MM.1S (cell line): Measurements from ENCODE around the gene PLIN4.

ENCODE experiments used
- DNase-seq: peaks from one replicate; pipeline ENCODE4 v3.0.0-alpha.2; 2015
- H2AFZ ChIP-seq: fragments of 300-600 bp; sonication (generic); 2 replicates; pipeline ENCODE4 v1.6.0; 2016; ENCODE audit warnings: antibody characterized with exemption, low read length
- H3F3A ChIP-seq: fragments of 300-600 bp; sonication (generic); 2 replicates; pipeline ENCODE4 v1.6.1; 2016; ENCODE audit warnings: mild to moderate bottlenecking, antibody characterized with exemption, low read length, moderate library complexity, mixed read lengths; ENCODE audit not compliant: insufficient read depth
- H3K27ac ChIP-seq: fragments of 300-600 bp; sonication (generic); 2 replicates; pipeline ENCODE4 v1.5.1; 2016; ENCODE audit warnings: mild to moderate bottlenecking, low read length
- H3K27me3 ChIP-seq: fragments of 300-600 bp; sonication (generic); replicated peaks from 2 replicates; pipeline ENCODE4 v1.6.0; 2016; ENCODE audit warnings: low read length; ENCODE audit not compliant: insufficient read depth
- H3K36me3 ChIP-seq: fragments of 300-600 bp; sonication (generic); replicated peaks from 2 replicates; pipeline ENCODE4 v1.6.1; 2016; ENCODE audit warnings: mild to moderate bottlenecking, low read length, mixed read lengths; ENCODE audit not compliant: insufficient read depth
- H3K4me1 ChIP-seq: fragments of 300-600 bp; sonication (generic); 2 replicates; pipeline ENCODE4 v1.6.1; 2016; ENCODE audit warnings: low read length, mixed read lengths
- H3K4me2 ChIP-seq: fragments of 300-600 bp; sonication (generic); 2 replicates; pipeline ENCODE4 v1.6.0; 2016; ENCODE audit warnings: low read depth, low read length
- H3K4me3 ChIP-seq: fragments of 300-600 bp; sonication (generic); 2 replicates; pipeline ENCODE4 v1.5.1; 2016; ENCODE audit warnings: low read length, mixed read lengths
- H3K79me2 ChIP-seq: fragments of 300-600 bp; sonication (generic); 2 replicates; pipeline ENCODE4 v1.6.1; 2016; ENCODE audit warnings: mixed run types, low read length, mixed read lengths
- H3K9ac ChIP-seq: fragments of 300-600 bp; sonication (generic); 2 replicates; pipeline ENCODE4 v1.6.1; 2016; ENCODE audit warnings: low read length, mixed read lengths
- H3K9me2 ChIP-seq: fragments of 300-600 bp; sonication (generic); replicated peaks from 2 replicates; pipeline ENCODE4 v1.6.1; 2016; ENCODE audit warnings: mild to moderate bottlenecking, low read length, mixed read lengths; ENCODE audit not compliant: insufficient read depth
- H3K9me3 ChIP-seq: fragments of 300-600 bp; sonication (generic); replicated peaks from 2 replicates; pipeline ENCODE4 v1.6.1; 2016; ENCODE audit warnings: mild to moderate bottlenecking, low read length, mixed read lengths; ENCODE audit not compliant: insufficient read depth
- H4K20me1 ChIP-seq: fragments of 300-600 bp; sonication (generic); 2 replicates; pipeline ENCODE4 v1.6.1; 2016; ENCODE audit warnings: mild to moderate bottlenecking, low read length, moderate library complexity, mixed read lengths; ENCODE audit not compliant: insufficient read depth
- EZH2 ChIP-seq: fragments of 300-600 bp; sonication (generic); optimal IDR thresholded peaks from 2 replicates; pipeline ENCODE3; 2017; ENCODE audit warnings: low read depth, mild to moderate bottlenecking, antibody characterized with exemption, low read length, mixed read lengths
- EZH2phosphoT487 ChIP-seq: fragments of 300-600 bp; sonication (generic); IDR thresholded peaks from 2 replicates; pipeline ENCODE4 v1.6.1; 2018; ENCODE audit warnings: antibody characterized with exemption, low read length
- TF ChIP-seq, protein P1 (sequence below): fragments of 300-600 bp; sonication (generic); IDR thresholded peaks from 2 replicates; pipeline ENCODE4 v1.5.1; 2016; ENCODE audit warnings: antibody characterized with exemption, low read length, mixed read lengths

The PLIN4 gene

DNA sequence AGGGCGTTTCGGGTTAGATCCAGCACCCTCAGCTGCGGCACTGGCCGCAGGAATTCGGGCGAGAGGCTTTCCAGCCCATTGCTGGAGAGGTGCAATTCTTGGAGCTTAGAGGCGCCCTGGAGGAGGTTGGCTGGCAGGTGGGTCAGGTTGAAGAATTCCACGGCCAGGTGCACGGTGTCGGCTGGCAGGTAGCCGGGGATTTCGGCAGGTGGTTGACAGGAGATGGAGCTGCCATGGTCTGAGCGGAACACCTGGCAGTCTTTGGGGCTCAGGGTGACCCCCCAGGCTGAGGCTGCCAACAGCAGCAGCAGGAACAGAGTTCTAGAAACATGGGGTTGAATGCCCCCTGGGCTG, 20.3 kb upstream of the PLIN4 start:
- Histone ChIP-seq H4K20me1 (no peaks in the 10 kb centered on the region), H3F3A (no peaks in the 10 kb centered on the region), H3K36me3 (no peaks in the 10 kb centered on the region), H3K9me3 (no peaks in the 10 kb centered on the region), H3K4me2 (no peak overlapping the region), H3K4me3 (no peak overlapping the region), H3K79me2 (no peaks in the 10 kb centered on the region), H3K9ac (no peak overlapping the region), H2AFZ (no peak overlapping the region), H3K27me3 (peaks cover 81% of the 10 kb centered on the region), H3K9me2 (no peaks in the 10 kb centered on the region), H3K4me1 (peaks cover 5% of the 10 kb centered on the region; the same call in 1 of the 2 replicates), H3K27ac (no peak overlapping the region)
- TF ChIP-seq, protein P1, sequence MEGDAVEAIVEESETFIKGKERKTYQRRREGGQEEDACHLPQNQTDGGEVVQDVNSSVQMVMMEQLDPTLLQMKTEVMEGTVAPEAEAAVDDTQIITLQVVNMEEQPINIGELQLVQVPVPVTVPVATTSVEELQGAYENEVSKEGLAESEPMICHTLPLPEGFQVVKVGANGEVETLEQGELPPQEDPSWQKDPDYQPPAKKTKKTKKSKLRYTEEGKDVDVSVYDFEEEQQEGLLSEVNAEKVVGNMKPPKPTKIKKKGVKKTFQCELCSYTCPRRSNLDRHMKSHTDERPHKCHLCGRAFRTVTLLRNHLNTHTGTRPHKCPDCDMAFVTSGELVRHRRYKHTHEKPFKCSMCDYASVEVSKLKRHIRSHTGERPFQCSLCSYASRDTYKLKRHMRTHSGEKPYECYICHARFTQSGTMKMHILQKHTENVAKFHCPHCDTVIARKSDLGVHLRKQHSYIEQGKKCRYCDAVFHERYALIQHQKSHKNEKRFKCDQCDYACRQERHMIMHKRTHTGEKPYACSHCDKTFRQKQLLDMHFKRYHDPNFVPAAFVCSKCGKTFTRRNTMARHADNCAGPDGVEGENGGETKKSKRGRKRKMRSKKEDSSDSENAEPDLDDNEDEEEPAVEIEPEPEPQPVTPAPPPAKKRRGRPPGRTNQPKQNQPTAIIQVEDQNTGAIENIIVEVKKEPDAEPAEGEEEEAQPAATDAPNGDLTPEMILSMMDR = no peak
- TF ChIP-seq EZH2 (no peak), EZH2phosphoT487 (no peak)
- no peak for DNase-seq

DNA sequence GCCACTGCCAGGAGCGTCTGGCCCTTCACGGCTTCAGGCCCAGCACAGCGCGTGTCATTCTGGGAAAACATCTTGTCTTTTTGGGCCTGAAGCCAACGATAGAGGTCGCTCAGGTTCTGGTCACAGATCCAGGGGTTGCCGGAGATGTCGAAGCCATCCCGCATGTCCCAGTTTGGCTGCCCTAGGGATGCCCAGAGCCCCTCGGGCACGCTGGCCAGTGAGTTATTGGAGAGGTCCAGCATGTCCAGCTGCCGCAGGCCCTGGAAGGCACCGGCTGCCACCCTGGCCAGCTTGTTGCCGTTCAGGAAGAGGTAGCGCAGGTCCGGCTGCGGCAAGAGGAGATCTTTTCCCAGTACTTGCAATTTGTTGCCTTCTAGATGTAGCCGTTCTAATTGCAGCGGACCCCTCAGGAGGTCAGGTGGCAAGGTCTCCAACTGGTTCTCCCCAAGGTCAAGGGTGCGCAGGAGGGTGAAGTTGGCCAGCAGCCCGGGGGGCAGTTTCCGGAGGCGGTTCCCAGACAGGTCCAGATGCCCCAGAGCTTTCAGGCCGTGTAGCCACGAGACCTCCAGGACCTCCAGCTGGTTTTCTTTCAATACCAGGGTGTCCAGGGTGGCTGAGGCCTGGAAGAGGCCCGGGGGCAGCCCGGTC, 19.8 kb upstream of the PLIN4 start:
- Histone ChIP-seq H3K27ac (no peak overlapping the region), H2AFZ (no peak overlapping the region), H3K4me2 (no peak overlapping the region), H3F3A (no peaks in the 10 kb centered on the region), H3K27me3 (peaks cover 86% of the 10 kb centered on the region), H3K4me3 (no peak overlapping the region), H4K20me1 (no peaks in the 10 kb centered on the region), H3K36me3 (no peaks in the 10 kb centered on the region), H3K9me3 (no peaks in the 10 kb centered on the region), H3K9ac (no peak overlapping the region), H3K79me2 (no peaks in the 10 kb centered on the region), H3K9me2 (no peaks in the 10 kb centered on the region), H3K4me1 (peaks cover 5% of the 10 kb centered on the region; the same call in 1 of the 2 replicates)
- TF ChIP-seq EZH2phosphoT487 = no peak
- no peak for TF ChIP-seq EZH2
- TF ChIP-seq, protein P1 = no peak
- DNase-seq = no peak

DNA sequence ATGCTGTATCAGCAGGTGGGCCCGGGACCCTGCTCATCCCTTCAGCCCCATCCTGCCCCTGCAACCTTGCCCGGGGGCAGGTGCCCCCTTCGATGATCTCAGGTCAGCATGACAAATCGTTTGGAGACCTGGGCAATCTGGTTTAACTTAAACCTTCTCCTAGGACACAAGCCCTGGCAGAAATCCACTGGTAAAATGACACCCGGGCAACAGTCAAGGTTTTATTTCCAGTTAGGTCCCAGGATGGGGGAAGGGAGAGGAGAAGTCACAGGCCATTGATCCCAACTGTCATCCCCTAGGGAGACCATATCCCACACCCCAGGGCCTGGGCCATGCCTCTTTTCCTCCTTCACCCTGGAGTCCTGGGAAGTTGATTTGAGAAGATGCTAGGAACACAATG, 18.5 kb upstream of the PLIN4 start:
- H3K9me2 ChIP-seq = no peaks in the 10 kb centered on the region
- H3K9ac ChIP-seq = no peak overlapping the region
- no peak overlapping the region for H3K4me3 ChIP-seq
- H3K27me3 ChIP-seq = peaks cover 93% of the 10 kb centered on the region
- no peak for DNase-seq
- no peaks in the 10 kb centered on the region for H4K20me1 ChIP-seq
- no peak overlapping the region for H3K4me2 ChIP-seq
- TF ChIP-seq EZH2 = no peak
- no peak for TF ChIP-seq EZH2phosphoT487
- TF ChIP-seq, protein P1 = no peak
- H3K36me3 ChIP-seq = no peaks in the 10 kb centered on the region
- H3K79me2 ChIP-seq = no peaks in the 10 kb centered on the region
- H3F3A ChIP-seq = no peaks in the 10 kb centered on the region
- H2AFZ ChIP-seq = no peak overlapping the region
- H3K27ac ChIP-seq = no peak overlapping the region
- H3K4me1 ChIP-seq = peaks cover 5% of the 10 kb centered on the region; the same call in 1 of the 2 replicates
- H3K9me3 ChIP-seq = no peaks in the 10 kb centered on the region
